SK-N-SH (cell line): Measurements from ENCODE around the gene DCANP1. TPM values are rescaled to one million over a fixed set of nuclear protein-coding genes. Genes with fewer than 3 reads are reported as not detected.

Experiments
- CTCF ChIA-PET: fragments of 300-600, 350-600 bp; formaldehyde crosslinking; extraction: SDS; loops from one replicate; lab custom pipeline; 2021; lab: Yijun Ruan, JAX
- POLR2A ChIA-PET: fragments of 350-600 bp; sonication (Branson Sonifier 250); formaldehyde crosslinking; extraction: SDS; loops from one replicate; lab custom pipeline; 2020; ENCODE audit warnings: antibody characterized with exemption, inconsistent platforms; lab: Yijun Ruan, JAX
- DNase-seq: peaks from one replicate; pipeline ENCODE4 v3.0.0; 2012
- H2AFZ ChIP-seq: fragments of 200-600 bp; sonication (generic); 2 replicates; pipeline ENCODE4 v1.8.1; 2016; ENCODE audit warnings: antibody characterized with exemption, mild to moderate bottlenecking, low read depth
- H3F3A ChIP-seq: fragments of 200-600 bp; sonication (generic); replicated peaks from 2 replicates; pipeline ENCODE3; 2016; ENCODE audit warnings: antibody characterized with exemption, mild to moderate bottlenecking; ENCODE audit not compliant: insufficient read depth
- H3K27ac ChIP-seq, 2 experiments: fragments of 200-500 bp in 1 of 2; fragments of 200-600 bp in 1 of 2; sonication (Bioruptor generic) in 1 of 2; sonication (generic), shearing (Covaris generic) in 1 of 2; 2 replicates each; pipeline versions ENCODE4 v1.5.1 to v1.6.1; 2014 to 2016; ENCODE audit warnings: low read depth in 2 of 2, inconsistent platforms in 1 of 2, low read length in 1 of 2, mild to moderate bottlenecking in 1 of 2, mixed read lengths in 1 of 2
- H3K27me3 ChIP-seq: fragments of 200-600 bp; sonication (generic), shearing (Covaris generic); 2 replicates; pipeline ENCODE4 v1.6.1; 2016; ENCODE audit warnings: mixed run types; ENCODE audit not compliant: insufficient read depth
- H3K36me3 ChIP-seq, 2 experiments: fragments of 200-500 bp in 1 of 2; fragments of 200-600 bp in 1 of 2; sonication (Bioruptor generic) in 1 of 2; sonication (generic) in 1 of 2; replicated peaks in 1 of 2; 2 replicates each; pipeline versions ENCODE3 to v1.5.1; 2014 to 2016; ENCODE audit warnings: low read length in 1 of 2, mild to moderate bottlenecking in 1 of 2; ENCODE audit not compliant: insufficient read depth in 2 of 2, control insufficient read depth in 1 of 2
- H3K4me1 ChIP-seq, 2 experiments: fragments of 200-500 bp in 1 of 2; fragments of 200-600 bp in 1 of 2; sonication (Bioruptor generic) in 1 of 2; sonication (generic), shearing (Covaris generic) in 1 of 2; 2 replicates each; pipeline versions ENCODE4 v1.5.1 to v1.6.1; 2014 to 2016; ENCODE audit warnings: low read depth in 1 of 2, low read length in 1 of 2, mixed run types in 1 of 2; ENCODE audit not compliant: insufficient read depth in 2 of 2, control insufficient read depth in 1 of 2
- H3K4me2 ChIP-seq: fragments of 200-600 bp; sonication (generic), shearing (Covaris generic); 2 replicates; pipeline ENCODE4 v1.6.1; 2017; ENCODE audit warnings: mixed run types
- H3K4me3 ChIP-seq, 2 experiments: fragments of 200-500 bp in 1 of 2; fragments of 200-600 bp in 1 of 2; sonication (Bioruptor generic) in 1 of 2; sonication (generic), shearing (Covaris generic) in 1 of 2; 2 replicates each; pipeline versions ENCODE4 v1.5.1 to v1.8.1; 2014 to 2016; ENCODE audit warnings: low read depth in 2 of 2, inconsistent platforms in 1 of 2, low read length in 1 of 2, mild to moderate bottlenecking in 1 of 2, mixed read lengths in 1 of 2, moderate library complexity in 1 of 2
- H3K79me2 ChIP-seq: fragments of 200-600 bp; sonication (generic); 2 replicates; pipeline ENCODE4 v1.8.1; 2017; ENCODE audit warnings: mild to moderate bottlenecking; ENCODE audit not compliant: insufficient read depth
- H3K9ac ChIP-seq: fragments of 200-600 bp; sonication (generic); 2 replicates; pipeline ENCODE4 v1.6.1; 2017; ENCODE audit warnings: mixed run types
- H3K9me2 ChIP-seq: fragments of 200-600 bp; sonication (generic); 2 replicates; pipeline ENCODE4 v1.6.1; 2017; ENCODE audit warnings: mixed run types
- H3K9me3 ChIP-seq: fragments of 200-600 bp; sonication (generic); 2 replicates; pipeline ENCODE4 v1.6.1; 2017; ENCODE audit warnings: mixed run types, mild to moderate bottlenecking, moderate library complexity
- H4K20me1 ChIP-seq: fragments of 200-600 bp; sonication (generic); 2 replicates; pipeline ENCODE4 v1.6.1; 2017; ENCODE audit warnings: mild to moderate bottlenecking, mixed run types; ENCODE audit not compliant: insufficient read depth
- GABPA ChIP-seq: IDR thresholded peaks from 2 replicates; pipeline ENCODE4 v1.4.0; 2012; ENCODE audit warnings: low read depth, mild to moderate bottlenecking
- GATA2 ChIP-seq: sonication (generic); formaldehyde crosslinking; IDR thresholded peaks from 2 replicates; pipeline ENCODE4 v1.5.0; 2020; ENCODE audit warnings: mild to moderate bottlenecking, missing genetic modification reagents
- IRF3 ChIP-seq: fragments of 150-350 bp; IDR thresholded peaks from 2 replicates; pipeline ENCODE4 v1.6.1; 2016; ENCODE audit warnings: mild to moderate bottlenecking, low read depth, low read length
- RCOR1 ChIP-seq: fragments of 150-350 bp; IDR thresholded peaks from 2 replicates; pipeline ENCODE4 v1.6.1; 2017; ENCODE audit warnings: antibody characterized with exemption, low read length
- RXRA ChIP-seq: IDR thresholded peaks from 2 replicates; pipeline ENCODE4 v1.4.0; 2012; ENCODE audit warnings: low read depth, mild to moderate bottlenecking, borderline replicate concordance
- TAF1 ChIP-seq: IDR thresholded peaks from 2 replicates; pipeline ENCODE4 v1.6.1; 2012; ENCODE audit warnings: low read depth, mild to moderate bottlenecking, low read length, moderate library complexity, borderline replicate concordance
- USF1 ChIP-seq: IDR thresholded peaks from 2 replicates; pipeline ENCODE4 v1.4.0; 2012; ENCODE audit warnings: low read depth, borderline replicate concordance
- USF2 ChIP-seq: fragments of 150-350 bp; IDR thresholded peaks from 2 replicates; pipeline ENCODE4 v1.6.1; 2017; ENCODE audit warnings: antibody characterized with exemption, low read length, low read depth, borderline replicate concordance
- WGBS: methylation state at CpG from one replicate; pipeline ENCODE4 v1.1.6; 2017; ENCODE audit warnings: low lambda C conversion rate; 5-methylcytosine and 5-hydroxymethylcytosine counted together
- polyA plus RNA-seq, 3 experiments: library from polyadenylated mRNA; depleted of rRNA; stranded (reverse); fragments of >200 nt; gene quantifications; 2 replicates each; pipeline ENCODE4 v1.2.3, GENCODE V29; 2012

DCANP1 gene
- polyA plus RNA-seq, 1 of the 3 experiments (the other 2 are of a cell fraction) = not detected

GRCh38 chr5:135442431-135443160 is 4.6 kb downstream of the DCANP1 start:
- Histone ChIP-seq H3K9me3 (no peaks in the 10 kb centered on the region), H2AFZ (no peak overlapping the region), H3K27ac (no peak overlapping the region), H3K4me3 (no peak overlapping the region), H3K36me3 (no peaks in the 10 kb centered on the region), H3K9ac (no peak overlapping the region), H3K79me2 (no peaks in the 10 kb centered on the region), H3K27me3 (no peaks in the 10 kb centered on the region), H3F3A (no peaks in the 10 kb centered on the region), H4K20me1 (no peaks in the 10 kb centered on the region), H3K9me2 (no peaks in the 10 kb centered on the region), H3K4me1 (peaks cover 0 to 30% of the 10 kb centered on the region in 2 experiments; a peak in 1 of 4 replicates), H3K4me2 (no peak overlapping the region)
- TF ChIP-seq GATA2 (CRISPR knock-in tag) (no peak), IRF3 (no peak), GABPA (no peak), RCOR1 (no peak), RXRA (no peak), USF1 (no peak)
- no peak for DNase-seq
- POLR2A ChIA-PET = no interaction called here
- CTCF ChIA-PET = interaction anchor here (0.7 to 9.6 kb wide), 3 partner anchors 15 to 130 kb away, joined by 3 to 60 read pairs (median 56); no protein-coding TSS in a partner anchor
- 93% methylated on average over 5 of the region's 8 CpGs for WGBS

GRCh38 chr5:135441919-135442318 is 5.2 kb downstream of the DCANP1 start:
- no peak for TF ChIP-seq USF2
- no peak for TF ChIP-seq TAF1
- peaks cover 0 to 32% of the 10 kb centered on the region in 2 experiments; a peak in 1 of 4 replicates for H3K4me1 ChIP-seq
- WGBS = 90% methylated on average over 4 of the region's 4 CpGs
- H3K79me2 ChIP-seq = no peaks in the 10 kb centered on the region
- no peak overlapping the region for H2AFZ ChIP-seq
- no peaks in the 10 kb centered on the region for H3K27me3 ChIP-seq
- ChIA-PET POLR2A (no interaction called here), CTCF (interaction anchor here (0.7 to 9.6 kb wide), 4 partner anchors 16 to 129 kb away, joined by 3 to 60 read pairs (median 30); no protein-coding TSS in a partner anchor)
- no peak overlapping the region for H3K4me3 ChIP-seq
- DNase-seq = no peak
- no peaks in the 10 kb centered on the region for H3K9me3 ChIP-seq
- no peaks in the 10 kb centered on the region for H3K36me3 ChIP-seq
- no peak overlapping the region for H3K4me2 ChIP-seq
- H3F3A ChIP-seq = no peaks in the 10 kb centered on the region
- H3K9ac ChIP-seq = no peak overlapping the region
- no peaks in the 10 kb centered on the region for H4K20me1 ChIP-seq
- no peak overlapping the region for H3K27ac ChIP-seq
- H3K9me2 ChIP-seq = no peaks in the 10 kb centered on the region
